ENCODE data around the gene NDE1. TPM values are rescaled to one million over a fixed set of nuclear protein-coding genes. Genes with fewer than 3 reads are reported as not detected.

NDE1 gene
- total RNA-seq, 4 donors from 2014 or later: 15.1 to 323 (median 36.1) TPM

DNA sequence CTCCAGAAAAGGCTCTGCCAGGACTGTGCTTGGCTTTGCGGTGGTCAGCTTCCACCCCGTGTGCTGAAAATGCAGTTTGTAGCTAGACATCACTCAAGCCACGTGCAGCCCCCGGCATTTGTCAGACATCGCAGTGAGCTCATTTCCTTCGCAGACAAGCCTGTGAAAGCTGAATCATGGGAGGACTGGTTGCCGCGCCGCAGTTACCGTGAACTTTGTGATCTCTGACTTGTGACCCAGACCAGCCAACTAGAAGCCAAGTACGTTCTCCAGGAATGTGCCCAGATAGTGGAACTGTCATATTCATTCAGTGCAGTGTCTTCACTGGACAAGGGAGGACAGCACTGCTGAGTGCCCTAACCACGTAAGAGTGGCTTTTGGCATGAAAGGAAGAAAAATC lies 58.1 kb downstream of the NDE1 start:
- no peak overlapping the region for H3K27ac ChIP-seq
- TF ChIP-seq POLR2A (IDR thresholded peaks at IDR 0.05) (no peak), CTCF (IDR thresholded peaks at IDR 0.05) (no peak)
- no peaks in the 10 kb centered on the region for H3K27me3 ChIP-seq
- DNase-seq: no peak
- no peaks in the 10 kb centered on the region for H3K4me1 ChIP-seq
- H3K36me3 ChIP-seq: peaks cover 0 to 30% (median 0%) of the 10 kb centered on the region in 3 donors
- no peak overlapping the region for H3K4me3 ChIP-seq
- H3K9me3 ChIP-seq: no peaks in the 10 kb centered on the region

DNA sequence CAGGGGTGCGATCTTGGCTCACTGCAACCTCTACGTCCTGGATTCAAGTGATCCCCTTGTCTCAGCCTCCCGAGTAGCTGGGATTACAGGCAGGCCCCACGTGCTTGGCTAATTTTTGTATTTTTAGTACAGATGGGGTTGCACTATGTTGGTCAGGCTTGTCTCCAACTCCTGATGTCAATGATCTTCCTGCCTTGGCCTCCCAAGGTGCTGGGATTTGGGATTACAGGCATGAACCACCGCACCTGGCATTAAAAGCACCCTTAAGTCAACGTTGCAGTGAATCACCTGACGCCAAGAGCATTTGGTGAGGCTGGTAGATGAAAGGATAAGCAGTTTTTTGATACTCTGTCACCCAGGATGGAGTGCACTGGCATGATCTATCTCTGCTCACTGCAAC lies 59.0 kb downstream of the NDE1 start:
- no peak overlapping the region for H3K27ac ChIP-seq
- H3K4me1 ChIP-seq: no peaks in the 10 kb centered on the region
- no peak overlapping the region for H3K4me3 ChIP-seq
- TF ChIP-seq CTCF (IDR thresholded peaks at IDR 0.05) (no peak), POLR2A (IDR thresholded peaks at IDR 0.05) (no peak)
- H3K36me3 ChIP-seq: peaks cover 0 to 37% (median 0%) of the 10 kb centered on the region in 3 donors
- H3K27me3 ChIP-seq: no peaks in the 10 kb centered on the region
- H3K9me3 ChIP-seq: no peaks in the 10 kb centered on the region
- DNase-seq: no peak

DNA sequence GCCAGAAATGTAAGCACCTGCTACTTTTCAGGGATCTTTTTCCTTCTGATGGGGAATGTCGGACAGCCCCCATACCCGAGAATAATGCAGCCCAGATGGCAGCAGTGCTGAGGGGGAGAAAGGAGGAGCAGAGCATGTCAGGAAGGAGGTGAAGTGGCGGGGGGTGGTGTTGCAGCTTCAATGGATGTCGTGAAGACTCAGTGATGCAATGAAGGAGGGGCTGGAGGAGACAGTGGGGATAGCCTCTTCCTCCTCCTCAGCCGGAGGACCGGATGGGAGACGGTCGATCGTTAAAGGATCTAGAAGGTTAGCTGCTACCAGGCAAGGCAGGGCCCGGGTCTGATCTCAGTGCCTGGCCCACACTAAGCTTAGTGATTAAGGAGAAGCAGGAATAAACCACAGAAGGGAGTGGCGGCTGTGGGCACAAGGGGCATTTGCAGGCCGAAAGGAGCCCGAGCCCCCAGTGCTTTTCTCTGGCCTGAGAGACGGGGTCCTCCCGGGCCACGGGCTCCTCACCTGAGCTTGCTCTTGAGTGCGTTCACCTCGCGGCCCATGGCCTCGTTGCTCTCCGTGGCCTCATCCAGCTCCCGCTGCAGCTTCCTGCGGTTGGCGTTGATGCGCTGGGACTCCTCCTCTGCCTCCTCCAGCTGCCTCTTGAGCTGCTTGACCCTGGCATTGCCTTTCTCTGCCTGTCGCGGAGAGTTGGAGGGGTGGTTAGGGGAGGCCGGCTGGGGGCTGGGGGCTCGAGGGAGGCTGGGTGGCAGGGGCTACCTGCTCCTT lies 64.5 kb downstream of the NDE1 start:
- no peak for TF ChIP-seq POLR2A (IDR thresholded peaks at IDR 0.05)

DNA sequence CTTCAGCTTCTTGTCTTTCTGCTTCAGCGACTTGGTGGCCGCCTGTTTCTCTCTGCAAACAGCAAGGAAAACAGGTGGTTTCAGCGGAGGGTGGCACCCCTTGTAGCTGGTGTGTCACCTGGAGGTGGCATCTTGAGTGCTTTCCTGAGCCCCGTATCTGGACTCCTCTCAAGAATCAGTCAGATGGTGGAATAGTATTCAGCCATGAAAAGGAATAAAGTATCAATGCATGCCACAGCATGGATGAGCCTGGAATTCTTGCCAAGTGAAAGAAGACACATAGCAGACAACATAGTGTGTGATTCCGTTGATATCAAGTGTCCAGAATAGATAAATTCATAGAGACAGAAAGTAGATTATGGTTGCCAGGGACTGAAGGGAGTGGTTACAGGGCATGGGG lies 65.2 kb downstream of the NDE1 start:
- no peak overlapping the region for H3K4me3 ChIP-seq
- no peak for DNase-seq
- peaks cover 0 to 54% (median 0%) of the 10 kb centered on the region in 3 donors for H3K36me3 ChIP-seq
- H3K4me1 ChIP-seq: no peaks in the 10 kb centered on the region
- H3K27ac ChIP-seq: no peak overlapping the region
- H3K27me3 ChIP-seq: no peaks in the 10 kb centered on the region
- no peaks in the 10 kb centered on the region for H3K9me3 ChIP-seq
- TF ChIP-seq CTCF (IDR thresholded peaks at IDR 0.05) (no peak), POLR2A (IDR thresholded peaks at IDR 0.05) (no peak)

More for the DNA sequence above, 64.5 kb downstream of the NDE1 start:
- no peaks in the 10 kb centered on the region for H3K27me3 ChIP-seq
- H3K9me3 ChIP-seq: no peaks in the 10 kb centered on the region
- no peak overlapping the region for H3K4me3 ChIP-seq
- no peaks in the 10 kb centered on the region for H3K4me1 ChIP-seq
- H3K27ac ChIP-seq: no peak overlapping the region
- peaks cover 0 to 58% (median 0%) of the 10 kb centered on the region in 3 donors for H3K36me3 ChIP-seq
- no peak for DNase-seq

DNA sequence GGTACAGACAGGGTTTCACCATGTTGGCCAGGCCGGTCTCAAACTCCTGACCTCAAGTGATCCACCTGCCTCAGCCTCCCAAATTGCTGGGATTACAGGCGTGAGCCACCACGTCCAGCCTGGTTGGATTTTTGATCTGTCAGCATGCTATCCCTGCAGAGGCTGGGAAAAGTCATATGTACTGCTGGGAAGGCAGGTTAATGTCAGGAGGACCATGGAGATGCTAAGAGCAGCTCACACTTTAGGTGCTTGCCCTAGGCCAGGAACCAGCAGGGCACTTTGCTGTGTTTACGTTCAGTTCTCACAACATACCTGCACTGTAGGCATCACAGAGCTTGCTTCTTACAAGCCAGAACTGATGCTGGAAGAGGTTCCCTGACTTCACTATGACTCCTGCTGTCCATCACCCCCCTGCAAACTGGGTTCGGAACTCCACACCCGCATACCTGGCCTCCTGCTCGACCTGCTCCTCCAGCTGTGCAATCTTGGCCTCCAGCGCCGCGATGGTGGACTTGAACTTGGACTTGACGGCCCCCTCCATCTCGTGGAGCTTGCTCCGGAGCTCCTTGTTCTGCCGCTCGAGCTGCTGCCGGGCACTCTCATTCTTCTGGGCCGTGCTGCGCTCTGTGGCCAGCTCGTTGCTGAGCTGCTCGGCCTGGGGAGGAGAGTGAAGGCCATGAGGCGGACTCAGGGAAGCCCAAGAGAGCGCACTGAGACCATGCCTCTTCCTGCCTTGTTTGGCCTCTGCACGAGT lies 66.8 kb downstream of the NDE1 start:
- H3K4me1 ChIP-seq: no peaks in the 10 kb centered on the region
- H3K9me3 ChIP-seq: no peaks in the 10 kb centered on the region
- H3K27ac ChIP-seq: no peak overlapping the region
- peaks cover 0 to 63% (median 0%) of the 10 kb centered on the region in 3 donors for H3K36me3 ChIP-seq
- TF ChIP-seq CTCF (IDR thresholded peaks at IDR 0.05) (no peak), POLR2A (IDR thresholded peaks at IDR 0.05) (no peak)
- no peak overlapping the region for H3K4me3 ChIP-seq
- H3K27me3 ChIP-seq: no peaks in the 10 kb centered on the region
- DNase-seq: no peak

DNA sequence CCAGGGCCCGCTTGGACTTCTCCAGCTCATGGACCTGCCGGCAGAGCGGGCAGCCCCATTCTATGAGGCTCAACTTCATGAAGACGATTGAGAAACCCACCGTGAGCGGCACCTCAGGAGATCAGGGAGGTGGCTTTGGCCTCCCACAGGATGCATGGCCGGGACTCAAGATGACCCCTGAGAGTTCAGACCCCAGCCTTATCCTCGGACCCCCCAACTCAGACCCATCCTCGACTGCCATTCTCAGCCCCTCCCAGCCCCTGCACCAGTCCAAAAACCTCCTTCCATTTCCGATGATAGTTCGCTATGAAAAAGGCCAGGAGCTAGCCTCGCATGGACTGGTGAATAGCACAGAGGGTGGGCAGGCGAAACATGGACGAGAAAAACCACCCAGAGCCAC lies 71.0 kb downstream of the NDE1 start:
- TF ChIP-seq POLR2A (IDR thresholded peaks at IDR 0.05) (no peak), CTCF (IDR thresholded peaks at IDR 0.05) (no peak)
- H3K27ac ChIP-seq: no peak overlapping the region
- no peak overlapping the region for H3K4me3 ChIP-seq
- no peaks in the 10 kb centered on the region for H3K9me3 ChIP-seq
- DNase-seq: no peak
- H3K36me3 ChIP-seq: peaks cover 0 to 63% (median 0%) of the 10 kb centered on the region in 3 donors
- H3K4me1 ChIP-seq: no peaks in the 10 kb centered on the region
- no peaks in the 10 kb centered on the region for H3K27me3 ChIP-seq
